SJSA1 (cell line): ENCODE measurements around the gene BRF1. TPM values are rescaled to one million over a fixed set of nuclear protein-coding genes. Genes with fewer than 3 reads are reported as not detected.

Experiments used
- DNase-seq, 2 experiments: peaks; one replicate each; pipeline ENCODE4 v3.0.0-alpha.2; 2015 to 2020; ENCODE audit warnings: low spot score in 2 of 2, low read depth in 1 of 2
- H3K27ac ChIP-seq: fragments of 250-450 bp; sonication (Bioruptor Pico); 2 replicates; pipeline ENCODE4 v1.5.1; 2020; ENCODE audit warnings: mild to moderate bottlenecking, moderate library complexity
- H3K27me3 ChIP-seq: fragments of 250-450 bp; sonication (Bioruptor Pico); replicated peaks from 2 replicates; pipeline ENCODE4 v1.5.1; 2020; ENCODE audit warnings: mild to moderate bottlenecking, moderate library complexity
- H3K36me3 ChIP-seq: fragments of 250-450 bp; sonication (Bioruptor Pico); 2 replicates; pipeline ENCODE4 v1.5.1; 2020; ENCODE audit warnings: mild to moderate bottlenecking
- H3K4me1 ChIP-seq: fragments of 250-450 bp; sonication (Bioruptor Pico); replicated peaks from 2 replicates; pipeline ENCODE4 v1.6.1; 2021; ENCODE audit warnings: mild to moderate bottlenecking
- H3K4me3 ChIP-seq: fragments of 250-450 bp; sonication (Bioruptor Pico); 2 replicates; pipeline ENCODE4 v1.5.1; 2020; ENCODE audit warnings: mild to moderate bottlenecking
- H3K9me3 ChIP-seq: fragments of 250-450 bp; sonication (Bioruptor Pico); replicated peaks from 2 replicates; pipeline ENCODE4 v1.5.1; 2020; ENCODE audit warnings: mild to moderate bottlenecking
- total RNA-seq: library from RNA; depleted of rRNA; stranded (reverse); fragments of >200 nt; shearing (Covaris generic); gene quantifications from 2 replicates; pipeline ENCODE4 v1.2.3, GENCODE V29; 2014

Gene BRF1
- total RNA-seq, 1 experiment from 2014 or later: 35.8 TPM

DNA sequence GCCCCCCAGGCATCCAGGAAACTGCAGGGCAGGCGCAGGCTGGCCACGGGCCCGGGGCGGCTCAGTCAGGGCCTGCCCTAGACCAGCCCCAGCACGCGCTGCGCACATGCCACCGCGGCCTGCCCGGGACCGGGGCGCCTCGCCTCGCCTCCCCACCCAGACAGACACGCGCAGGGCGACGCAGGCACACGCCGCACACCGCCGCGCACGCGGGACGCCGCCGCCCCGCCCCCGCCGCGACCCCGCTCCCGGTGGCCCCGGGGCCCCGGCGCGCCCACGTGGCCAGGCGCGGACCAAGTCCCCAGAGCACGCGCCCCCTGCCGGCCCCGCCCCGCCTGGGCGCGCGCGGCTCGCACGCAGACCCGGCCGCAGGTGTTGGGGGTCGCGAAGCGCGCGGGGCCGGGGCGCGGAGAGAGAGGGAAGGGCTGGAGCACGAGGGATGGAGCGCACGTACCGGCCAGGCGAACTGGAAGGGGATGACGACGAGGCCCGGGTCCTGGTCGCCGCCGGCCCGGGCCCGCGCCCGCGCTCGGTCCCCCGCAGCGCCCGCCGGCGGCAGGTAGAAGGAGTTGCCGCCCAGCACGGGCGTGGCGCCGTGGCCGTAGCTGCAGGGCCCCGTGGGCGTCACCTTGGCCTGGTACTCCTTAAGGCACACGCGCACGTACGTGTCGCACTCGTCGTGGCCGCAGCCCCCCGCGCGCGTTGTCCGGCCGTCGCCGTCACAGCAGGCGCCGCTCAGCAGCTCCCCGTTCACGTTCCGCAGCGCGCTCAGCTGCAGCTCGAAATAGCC, 133.3 kb downstream of the BRF1 start:
- peak overlapping the region; percentile 83 for H3K4me3 ChIP-seq
- 0 out of 2 replicates have a peak, but pooled peaks cover 2% of the 10 kb centered on the region for H3K9me3 ChIP-seq
- H3K36me3 ChIP-seq: peaks cover 50% of the 10 kb centered on the region
- peak overlapping the region; percentile 45; the same call in 1 of the 2 replicates for H3K27ac ChIP-seq
- H3K27me3 ChIP-seq: no peaks in the 10 kb centered on the region
- DNase-seq: peak in 1 of 2 experiments; percentile 41
- H3K4me1 ChIP-seq: peaks cover 70% of the 10 kb centered on the region

GRCh38 chr14:105166571-105167302, 134.1 kb downstream of the BRF1 start:
- peak overlapping the region; percentile 64 for H3K27ac ChIP-seq
- 0 out of 2 replicates have a peak, but pooled peaks cover 2% of the 10 kb centered on the region for H3K9me3 ChIP-seq
- H3K4me1 ChIP-seq: peaks cover 73% of the 10 kb centered on the region
- peak overlapping the region; percentile 83 for H3K4me3 ChIP-seq
- H3K36me3 ChIP-seq: peaks cover 56% of the 10 kb centered on the region
- H3K27me3 ChIP-seq: no peaks in the 10 kb centered on the region
- peak in 1 of 2 experiments; percentile 42 for DNase-seq

DNA sequence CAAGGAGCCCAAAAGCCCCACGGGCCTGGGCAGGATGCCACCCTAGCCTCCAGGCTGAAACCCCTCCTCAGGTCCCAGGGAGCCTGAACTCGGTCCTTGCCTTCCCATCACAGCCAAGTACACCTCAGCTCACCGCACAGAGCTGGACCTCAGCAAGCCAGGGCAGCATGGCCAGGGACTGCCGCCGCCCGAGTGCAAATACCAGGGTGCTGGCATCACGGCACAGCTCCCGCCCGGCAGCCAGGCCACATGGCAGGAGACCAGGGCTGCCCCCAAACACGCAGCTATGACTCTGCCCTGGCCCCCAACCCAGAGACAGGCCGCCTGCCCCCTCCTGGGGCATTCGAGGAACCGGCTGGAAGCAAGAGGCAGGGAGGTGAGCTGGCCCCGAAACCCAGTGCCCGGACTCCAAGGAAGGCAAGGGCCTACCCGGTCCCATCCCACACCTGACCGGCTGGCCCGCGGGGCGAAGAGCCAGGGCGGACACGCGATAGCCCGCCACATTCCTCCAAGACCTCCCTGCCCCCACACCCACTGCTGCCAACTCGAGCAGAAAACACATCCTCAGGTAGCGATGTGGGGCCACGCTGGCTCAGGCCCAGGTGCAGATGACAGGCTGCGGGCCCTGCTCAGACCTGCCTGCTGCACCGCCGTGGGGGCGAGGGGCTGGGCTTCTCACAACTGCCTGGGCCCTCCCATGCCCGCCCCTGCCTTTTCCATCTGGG, 134.9 kb downstream of the BRF1 start:
- H3K4me3 ChIP-seq: peak overlapping the region; percentile 83
- peak overlapping the region; percentile 64 for H3K27ac ChIP-seq
- no peaks in the 10 kb centered on the region for H3K27me3 ChIP-seq
- peaks cover 61% of the 10 kb centered on the region for H3K36me3 ChIP-seq
- DNase-seq: no peak
- 0 out of 2 replicates have a peak, but pooled peaks cover 2% of the 10 kb centered on the region for H3K9me3 ChIP-seq
- H3K4me1 ChIP-seq: peaks cover 69% of the 10 kb centered on the region

GRCh38 chr14:105165134-105165704, 135.6 kb downstream of the BRF1 start:
- peak; percentile 94 to 99 for DNase-seq
- Histone ChIP-seq H3K4me1 (peaks cover 66% of the 10 kb centered on the region), H3K4me3 (peak overlapping the region; percentile 83), H3K27me3 (no peaks in the 10 kb centered on the region), H3K36me3 (peaks cover 66% of the 10 kb centered on the region), H3K9me3 (0 out of 2 replicates have a peak, but pooled peaks cover 2% of the 10 kb centered on the region), H3K27ac (peak overlapping the region; percentile 64)

GRCh38 chr14:105163040-105163742, 137.6 kb downstream of the BRF1 start:
- peaks cover 74% of the 10 kb centered on the region for H3K36me3 ChIP-seq
- H3K27ac ChIP-seq: no peak overlapping the region
- no peak overlapping the region for H3K4me3 ChIP-seq
- H3K27me3 ChIP-seq: no peaks in the 10 kb centered on the region
- DNase-seq: no peak
- 0 out of 2 replicates have a peak, but pooled peaks cover 2% of the 10 kb centered on the region for H3K9me3 ChIP-seq
- peaks cover 54% of the 10 kb centered on the region for H3K4me1 ChIP-seq

GRCh38 chr14:105162669-105162979, 138.2 kb downstream of the BRF1 start:
- Histone ChIP-seq H3K4me3 (no peak overlapping the region), H3K9me3 (0 out of 2 replicates have a peak, but pooled peaks cover under 1% of the 10 kb centered on the region), H3K36me3 (peaks cover 77% of the 10 kb centered on the region), H3K4me1 (peaks cover 51% of the 10 kb centered on the region), H3K27ac (no peak overlapping the region), H3K27me3 (no peaks in the 10 kb centered on the region)
- no peak for DNase-seq

DNA sequence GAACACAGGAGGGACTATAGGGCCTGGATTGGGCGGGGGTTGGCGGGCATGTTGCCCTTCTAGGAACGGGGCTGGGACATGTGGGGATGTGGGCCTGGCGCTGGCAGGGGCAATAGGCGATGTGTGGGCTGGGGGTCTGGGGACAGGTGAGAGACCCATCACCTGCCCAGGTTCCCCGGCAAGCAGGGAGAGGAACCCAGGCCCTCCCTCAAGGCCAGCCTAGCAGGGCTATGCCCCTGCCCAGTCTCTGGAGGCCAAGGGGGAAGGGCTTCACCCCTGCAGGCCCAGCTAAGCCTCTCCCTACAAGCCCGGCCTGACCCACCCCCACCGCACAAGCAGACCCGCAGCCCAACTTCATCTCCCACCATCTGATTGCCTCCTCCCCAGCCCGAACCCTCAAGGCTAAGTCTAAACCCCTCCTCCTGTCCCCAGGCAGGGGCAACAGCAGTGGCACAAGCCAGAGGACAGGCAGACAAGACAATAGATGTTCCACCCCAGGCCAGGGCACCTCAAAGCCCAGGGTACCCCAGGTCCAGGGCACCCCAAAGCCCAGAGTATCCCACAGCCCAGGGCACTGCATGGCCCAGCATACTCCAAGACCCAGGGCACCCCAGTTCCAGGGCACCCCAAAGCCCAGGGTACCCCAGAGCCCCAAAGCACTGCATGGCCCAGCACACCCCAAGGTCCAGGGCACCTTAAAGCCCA, 138.7 kb downstream of the BRF1 start:
- H3K27me3 ChIP-seq: no peaks in the 10 kb centered on the region
- H3K4me3 ChIP-seq: no peak overlapping the region
- H3K9me3 ChIP-seq: no peaks in the 10 kb centered on the region
- no peak overlapping the region for H3K27ac ChIP-seq
- H3K36me3 ChIP-seq: peaks cover 77% of the 10 kb centered on the region
- peaks cover 47% of the 10 kb centered on the region for H3K4me1 ChIP-seq
- DNase-seq: peak in 1 of 2 experiments; percentile 72

- DNase-seq: no peak
- peaks cover 39% of the 10 kb centered on the region for H3K4me1 ChIP-seq
- H3K36me3 ChIP-seq: peaks cover 77% of the 10 kb centered on the region
- no peak overlapping the region for H3K27ac ChIP-seq
- H3K4me3 ChIP-seq: no peak overlapping the region
- H3K27me3 ChIP-seq: no peaks in the 10 kb centered on the region
- H3K9me3 ChIP-seq: no peaks in the 10 kb centered on the region
These were observed 139.5 kb downstream of the BRF1 start for GRCh38 chr14:105161309-105161708.

DNA sequence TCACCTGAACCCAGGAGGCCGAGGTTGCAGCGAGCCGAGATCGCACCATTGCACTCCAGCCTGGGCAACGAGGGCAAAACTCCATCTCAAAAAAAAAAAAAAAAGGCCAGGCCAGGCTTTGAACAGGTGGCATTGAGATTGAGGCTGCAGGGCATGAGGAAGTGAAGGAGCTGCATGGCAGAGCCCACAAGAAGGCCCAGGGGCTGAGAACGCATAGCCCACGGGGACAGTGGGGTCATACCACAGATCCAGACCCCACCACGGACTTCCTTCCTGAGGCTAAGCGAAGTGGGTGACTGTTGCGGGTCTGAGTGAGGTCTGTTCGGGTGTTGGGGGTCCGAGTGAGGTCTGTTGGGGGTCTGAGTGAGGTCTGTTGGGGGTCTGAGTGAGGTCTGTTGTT, 140.0 kb downstream of the BRF1 start:
- peaks cover 34% of the 10 kb centered on the region for H3K4me1 ChIP-seq

GRCh38 chr14:105159344-105159743, 141.5 kb downstream of the BRF1 start:
- Histone ChIP-seq H3K27me3 (no peaks in the 10 kb centered on the region), H3K36me3 (peaks cover 77% of the 10 kb centered on the region), H3K9me3 (no peaks in the 10 kb centered on the region), H3K4me1 (peaks cover 20% of the 10 kb centered on the region), H3K4me3 (no peak overlapping the region), H3K27ac (no peak overlapping the region)
- no peak for DNase-seq

More for the DNA sequence above, 140.0 kb downstream of the BRF1 start:
- Histone ChIP-seq H3K27ac (no peak overlapping the region), H3K36me3 (peaks cover 77% of the 10 kb centered on the region), H3K9me3 (no peaks in the 10 kb centered on the region), H3K4me3 (no peak overlapping the region), H3K27me3 (no peaks in the 10 kb centered on the region)
- no peak for DNase-seq
